Choroid plexus epithelial cell (primary cell): Measurements from ENCODE around the gene STK33.

Experiments
- DNase-seq: peaks from one replicate; pipeline ENCODE4 v3.0.0-alpha.2; 2010; ENCODE audit warnings: low read depth
- H3K4me3 ChIP-seq: 2 replicates; pipeline ENCODE4 v1.5.1; 2011; ENCODE audit warnings: low read depth, mild to moderate bottlenecking, control low read depth, low read length, moderate library complexity
- TF ChIP-seq, protein P1 (sequence below): conservative IDR thresholded peaks from 2 replicates; pipeline ENCODE4 v1.5.1; 2011; ENCODE audit warnings: low read depth, mild to moderate bottlenecking, control low read depth, inconsistent platforms, low read length, moderate library complexity

Gene STK33

DNA sequence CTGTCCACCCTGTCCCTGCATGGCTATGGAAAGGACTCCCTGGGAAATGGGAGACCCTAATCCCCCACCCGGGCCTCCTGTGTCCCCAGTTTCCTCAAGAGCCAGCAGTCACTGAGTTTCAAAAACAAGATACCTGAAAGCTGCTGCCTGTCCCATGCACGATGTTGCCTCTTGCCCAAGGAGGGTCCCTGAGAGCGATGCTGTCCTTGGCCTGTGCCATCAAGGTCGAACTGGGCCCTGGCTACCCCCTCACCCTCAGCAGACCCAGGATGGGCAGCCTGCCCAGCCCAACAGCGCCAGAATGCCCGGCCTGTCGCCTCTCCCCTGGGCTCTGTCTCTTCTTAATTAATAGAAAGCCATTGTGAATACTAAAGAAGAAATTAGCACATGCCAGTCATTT lies 225.8 kb downstream of the STK33 start:
- TF ChIP-seq, protein P1, sequence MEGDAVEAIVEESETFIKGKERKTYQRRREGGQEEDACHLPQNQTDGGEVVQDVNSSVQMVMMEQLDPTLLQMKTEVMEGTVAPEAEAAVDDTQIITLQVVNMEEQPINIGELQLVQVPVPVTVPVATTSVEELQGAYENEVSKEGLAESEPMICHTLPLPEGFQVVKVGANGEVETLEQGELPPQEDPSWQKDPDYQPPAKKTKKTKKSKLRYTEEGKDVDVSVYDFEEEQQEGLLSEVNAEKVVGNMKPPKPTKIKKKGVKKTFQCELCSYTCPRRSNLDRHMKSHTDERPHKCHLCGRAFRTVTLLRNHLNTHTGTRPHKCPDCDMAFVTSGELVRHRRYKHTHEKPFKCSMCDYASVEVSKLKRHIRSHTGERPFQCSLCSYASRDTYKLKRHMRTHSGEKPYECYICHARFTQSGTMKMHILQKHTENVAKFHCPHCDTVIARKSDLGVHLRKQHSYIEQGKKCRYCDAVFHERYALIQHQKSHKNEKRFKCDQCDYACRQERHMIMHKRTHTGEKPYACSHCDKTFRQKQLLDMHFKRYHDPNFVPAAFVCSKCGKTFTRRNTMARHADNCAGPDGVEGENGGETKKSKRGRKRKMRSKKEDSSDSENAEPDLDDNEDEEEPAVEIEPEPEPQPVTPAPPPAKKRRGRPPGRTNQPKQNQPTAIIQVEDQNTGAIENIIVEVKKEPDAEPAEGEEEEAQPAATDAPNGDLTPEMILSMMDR: no peak
- no peak for DNase-seq
- no peak overlapping the region for H3K4me3 ChIP-seq

DNA sequence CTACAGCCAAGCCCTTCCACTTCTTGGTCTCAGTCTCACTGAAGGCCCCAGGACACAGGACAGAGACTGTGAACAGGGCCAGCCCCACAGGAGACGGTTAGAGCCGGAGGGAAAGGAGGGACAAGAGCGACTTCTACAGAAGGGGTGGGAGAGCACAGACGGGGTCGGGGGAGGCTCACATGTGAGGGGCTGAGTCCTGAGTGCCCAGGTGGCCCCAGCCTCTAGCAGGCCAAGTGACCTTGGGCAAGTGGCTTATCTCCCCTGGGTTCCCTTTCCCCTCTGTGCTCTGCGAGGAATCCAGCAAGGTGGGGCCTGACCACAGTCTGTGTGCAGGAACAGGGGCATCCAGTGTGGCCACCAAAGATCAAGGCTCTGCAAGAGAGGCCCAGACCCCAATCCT lies 227.7 kb downstream of the STK33 start:
- H3K4me3 ChIP-seq: no peak overlapping the region
- DNase-seq: no peak
- TF ChIP-seq, protein P1: no peak

DNA sequence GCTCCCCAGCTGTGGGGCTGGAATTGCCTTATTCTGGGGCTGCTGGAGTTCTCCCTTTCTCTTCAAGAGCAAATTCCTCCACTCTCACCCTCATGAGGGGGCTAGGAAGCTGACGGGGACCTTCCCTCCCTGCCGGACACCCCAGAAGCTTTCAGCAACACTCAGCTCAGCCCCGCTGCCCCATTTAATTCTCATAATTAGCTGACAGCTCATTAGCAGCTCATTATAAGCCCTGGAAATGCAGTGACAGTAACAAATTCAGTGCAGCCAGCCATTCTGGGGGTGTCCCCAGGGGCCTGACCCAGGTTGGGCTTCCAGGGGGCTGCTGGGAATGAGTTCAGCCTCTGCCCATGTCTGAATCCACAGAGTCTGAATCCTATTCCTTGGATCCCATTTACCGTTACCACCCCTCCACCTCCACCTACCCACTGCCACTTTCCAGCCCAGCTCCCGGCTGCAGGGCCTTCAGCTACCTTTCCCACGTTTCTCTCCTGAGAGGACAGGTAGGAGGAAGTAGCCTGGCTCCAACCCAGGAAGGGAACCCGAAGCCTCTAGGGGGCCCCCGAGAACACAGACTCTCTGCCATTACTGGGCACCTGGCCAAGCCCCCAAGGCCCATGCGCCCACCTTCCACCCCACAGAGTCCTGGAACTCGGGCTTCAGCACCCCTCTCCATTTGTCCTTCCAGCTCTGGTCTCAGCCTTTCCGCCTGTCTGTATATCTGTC lies 228.6 kb downstream of the STK33 start:
- TF ChIP-seq, protein P1: no peak
- DNase-seq: no peak
- no peak overlapping the region for H3K4me3 ChIP-seq

DNA sequence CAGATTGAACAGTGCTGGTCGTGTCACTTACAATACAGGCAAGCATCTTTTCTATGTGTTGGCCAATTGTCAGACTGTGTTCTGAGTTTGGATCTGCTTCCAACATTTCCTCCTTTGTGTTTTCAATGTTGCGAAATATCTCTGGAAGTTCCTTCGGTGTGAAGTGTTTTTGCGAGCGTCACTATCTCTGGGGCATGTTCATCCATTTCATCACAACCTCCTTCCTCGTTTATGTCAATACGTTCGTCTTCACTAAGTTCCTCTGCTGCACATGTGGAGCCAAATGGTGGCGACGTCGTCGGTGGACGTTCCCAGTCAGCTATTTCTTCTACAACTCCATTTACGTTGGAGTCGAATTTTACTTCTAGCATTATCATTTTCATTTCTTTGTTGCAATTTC lies 230.1 kb downstream of the STK33 start:
- no peak overlapping the region for H3K4me3 ChIP-seq
- TF ChIP-seq, protein P1: no peak
- DNase-seq: no peak

- TF ChIP-seq, protein P1: no peak
- no peak for DNase-seq
- no peak overlapping the region for H3K4me3 ChIP-seq
Measured at GRCh38 chr11:8362899-8363298, 231.1 kb downstream of the STK33 start.

DNA sequence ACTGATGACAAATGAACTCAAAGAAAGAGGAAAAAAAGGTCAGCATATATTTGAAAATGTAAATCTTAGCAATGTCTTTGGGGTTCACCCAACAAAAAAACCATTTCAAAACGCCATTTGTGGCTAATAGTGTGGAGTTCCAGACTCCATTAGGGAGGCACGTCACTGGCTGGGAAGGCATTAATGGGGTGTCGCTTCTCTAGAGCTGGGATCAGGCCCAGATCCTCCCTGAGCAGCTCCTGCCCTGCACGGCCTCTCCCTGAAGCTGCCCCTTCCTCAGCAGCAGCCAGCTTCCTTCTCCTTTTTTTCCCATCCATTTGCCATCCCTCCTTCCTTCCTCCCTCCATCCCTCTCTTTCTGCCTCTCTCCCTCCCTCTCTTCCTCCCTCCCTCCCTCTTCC lies 231.5 kb downstream of the STK33 start:
- DNase-seq: no peak
- no peak overlapping the region for H3K4me3 ChIP-seq
- TF ChIP-seq, protein P1: no peak

DNA sequence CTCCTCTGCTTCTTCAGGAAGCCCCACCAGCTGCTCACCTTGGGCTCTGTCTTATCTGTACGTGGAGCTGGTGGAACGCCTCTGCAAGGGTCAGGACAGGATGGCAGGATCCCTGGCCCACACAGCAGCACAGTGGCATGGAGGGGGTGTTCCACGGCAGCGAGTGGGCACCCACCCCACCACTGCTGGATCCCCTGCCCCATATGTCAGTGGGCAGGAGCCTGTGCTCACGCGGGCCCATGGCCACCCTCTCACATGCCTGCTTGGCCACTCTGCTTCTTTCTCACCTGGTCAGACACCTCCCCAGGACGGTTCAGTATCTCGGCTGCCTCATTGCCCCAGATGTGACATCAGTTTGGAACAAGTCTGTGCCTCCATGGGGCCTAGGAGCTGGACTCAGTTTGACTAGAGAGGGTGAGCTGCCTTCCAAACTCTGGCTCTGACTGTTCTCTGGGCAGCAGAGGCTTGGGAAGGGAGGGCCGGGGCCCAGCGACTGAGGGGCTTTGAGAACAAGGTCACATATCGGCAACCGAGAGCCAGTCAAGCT lies 232.3 kb downstream of the STK33 start:
- no peak overlapping the region for H3K4me3 ChIP-seq
- TF ChIP-seq, protein P1: no peak
- DNase-seq: no peak
